Measurements from ENCODE around the gene PATL2. TPM values are rescaled to one million over a fixed set of nuclear protein-coding genes. Genes with fewer than 3 reads are reported as not detected.
"Not testable (repeated sequence)": the region's sequence is repeated elsewhere in the genome, so short reads cannot be mapped to it uniquely, and the experiment has no call there.

PATL2 gene
- total RNA-seq, 2 experiments from 2014 or later: 55.2 TPM

DNA sequence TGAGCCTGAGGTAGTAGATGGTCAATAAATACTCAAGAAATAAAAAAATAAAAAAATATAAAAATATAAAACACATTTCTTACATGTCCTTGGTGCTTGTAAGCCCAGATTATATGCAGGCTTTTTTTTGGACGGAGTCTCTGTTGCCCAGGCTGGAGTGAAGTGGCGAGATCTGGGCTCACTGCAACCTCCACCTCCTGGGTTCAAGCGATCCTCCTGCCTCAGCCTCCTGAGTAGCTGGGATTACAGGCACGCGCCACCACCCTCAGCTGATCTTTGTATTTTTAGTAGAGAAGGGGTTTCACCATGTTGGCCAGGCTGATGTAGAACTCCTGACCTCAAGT lies 17.1 kb upstream of the PATL2 start:
- ATAC-seq (ENCODE audit: low read depth); H3K9me3 Mint-ChIP-seq; DNase-seq; H3K27me3 Mint-ChIP-seq: not testable (repeated sequence)
- peaks cover 12% of the 10 kb centered on the region for H3K36me3 Mint-ChIP-seq
- peak overlapping the region; percentile 98 for H3K4me3 Mint-ChIP-seq
- POLR2A ChIA-PET: interaction anchor here (0.6 to 24.8 kb wide), 13 partner anchors 1 to 301 kb away, joined by 3 to 1864 read pairs (median 6); partner anchors contain the start of genes B2M, CTDSPL2, EIF3J and PATL2
- H3K4me1 Mint-ChIP-seq: peaks cover 61% of the 10 kb centered on the region
- H3K27ac Mint-ChIP-seq: peak overlapping the region; percentile 100

GRCh38 chr15:44727485-44728231 lies 16.5 kb upstream of the PATL2 start:
- POLR2A ChIA-PET: interaction anchor here (0.6 to 24.8 kb wide), 9 partner anchors 2 to 168 kb away, joined by 3 to 1864 read pairs (median 17); partner anchors contain the start of genes B2M, PATL2, SPG11 and TRIM69
- H3K4me1 Mint-ChIP-seq: peaks cover 61% of the 10 kb centered on the region
- peak overlapping the region; percentile 100 for H3K27ac Mint-ChIP-seq
- H3K36me3 Mint-ChIP-seq: peaks cover 12% of the 10 kb centered on the region
- ATAC-seq (ENCODE audit: low read depth): no peak
- no peaks in the 10 kb centered on the region for H3K9me3 Mint-ChIP-seq
- DNase-seq: no peak
- no peaks in the 10 kb centered on the region for H3K27me3 Mint-ChIP-seq
- H3K4me3 Mint-ChIP-seq: peak overlapping the region; percentile 98

DNA sequence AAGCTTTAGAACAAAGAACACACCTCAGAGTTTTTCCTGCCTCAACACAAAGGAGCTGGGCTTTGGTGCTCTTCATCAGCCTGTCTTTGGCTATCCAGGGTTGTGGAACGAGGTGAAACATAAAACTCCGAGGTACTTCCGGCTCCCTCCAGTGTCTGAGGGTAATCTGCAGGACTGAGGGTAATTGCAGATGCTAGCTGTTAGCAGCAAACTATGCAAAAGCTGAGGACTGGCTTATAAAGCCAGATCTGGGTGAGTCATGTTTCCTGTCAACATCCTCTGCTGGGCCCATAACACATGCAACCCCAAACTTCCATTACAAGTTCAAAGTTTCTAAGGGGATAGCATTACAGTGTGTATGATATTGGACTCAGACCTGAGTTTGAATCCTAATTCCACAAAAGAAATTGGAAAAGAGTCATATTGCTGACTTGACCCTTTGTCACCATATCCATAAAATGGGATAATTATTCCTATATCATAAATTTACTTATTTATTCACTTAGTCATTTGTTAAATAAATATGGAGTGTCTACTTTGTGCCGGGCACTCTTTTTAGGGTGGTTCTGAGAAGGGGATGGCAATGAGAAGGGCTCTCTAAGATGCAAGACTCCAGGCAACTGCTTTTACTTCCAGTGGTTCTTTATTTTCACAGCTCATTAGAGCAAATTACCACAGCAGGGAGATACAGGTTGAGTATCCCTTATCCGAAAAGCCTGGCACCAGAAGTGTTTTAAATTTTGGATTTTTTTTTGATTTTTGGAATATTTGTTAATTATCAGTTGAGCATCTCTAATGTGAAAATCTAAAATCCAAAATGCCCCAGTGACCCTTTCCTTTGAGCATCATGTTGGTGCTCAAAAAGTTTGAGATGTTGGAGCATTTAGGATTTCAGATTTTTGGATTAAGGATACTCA lies 15.7 kb upstream of the PATL2 start:
- POLR2A ChIA-PET: interaction anchor here (0.6 to 24.8 kb wide), 9 partner anchors 3 to 168 kb away, joined by 3 to 1864 read pairs (median 17); partner anchors contain the start of genes B2M, PATL2, SPG11 and TRIM69
- peaks cover 6% of the 10 kb centered on the region for H3K36me3 Mint-ChIP-seq
- ATAC-seq (ENCODE audit: low read depth) (peak; percentile 55), DNase-seq (peak; percentile 66)
- peak overlapping the region; percentile 100 for H3K27ac Mint-ChIP-seq
- H3K9me3 Mint-ChIP-seq: no peaks in the 10 kb centered on the region
- no peaks in the 10 kb centered on the region for H3K27me3 Mint-ChIP-seq
- peaks cover 55% of the 10 kb centered on the region for H3K4me1 Mint-ChIP-seq
- H3K4me3 Mint-ChIP-seq: peak overlapping the region; percentile 98

- Mint-ChIP-seq H3K9me3 (no peaks in the 10 kb centered on the region), H3K27ac (peak overlapping the region; percentile 100), H3K27me3 (no peaks in the 10 kb centered on the region), H3K4me1 (peaks cover 54% of the 10 kb centered on the region), H3K36me3 (peaks cover 5% of the 10 kb centered on the region), H3K4me3 (peak overlapping the region; percentile 83)
- ATAC-seq (ENCODE audit: low read depth) (no peak), DNase-seq (no peak)
- POLR2A ChIA-PET: interaction anchor here (0.8 to 24.8 kb wide), 8 partner anchors 3 to 61 kb away, joined by 3 to 1864 read pairs (median 28); partner anchors contain the start of genes B2M, PATL2, SPG11 and TRIM69
These were observed 15.0 kb upstream of the PATL2 start for GRCh38 chr15:44726136-44726535.

DNA sequence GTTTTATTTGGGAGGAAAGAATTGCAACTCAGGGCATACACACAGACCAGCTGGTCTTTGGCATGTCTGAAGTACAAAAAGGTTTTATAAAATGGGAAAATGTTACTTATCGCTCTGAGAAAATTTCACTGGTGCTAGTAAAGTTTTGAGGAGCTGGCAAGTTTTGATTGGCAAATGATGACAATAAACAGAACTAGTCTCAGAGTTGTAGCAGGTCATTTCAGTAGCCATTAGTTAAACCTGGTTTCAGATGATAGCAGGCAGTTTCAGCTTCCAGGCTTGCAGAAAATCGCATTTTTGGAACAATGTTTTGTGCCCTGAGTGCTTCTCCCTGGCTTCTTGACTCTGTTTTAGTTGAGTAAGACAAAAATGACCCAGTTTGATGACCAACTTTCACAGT lies 10.9 kb upstream of the PATL2 start:
- no peak for DNase-seq
- peaks cover 28% of the 10 kb centered on the region for H3K36me3 Mint-ChIP-seq
- H3K27ac Mint-ChIP-seq: peak overlapping the region; percentile 91
- POLR2A ChIA-PET: interaction anchor here (18.2 to 24.8 kb wide), 4 partner anchors 4 to 55 kb away, joined by 427 to 1864 read pairs (median 1549); partner anchors contain the start of genes B2M, PATL2, SPG11 and TRIM69
- ATAC-seq (ENCODE audit: low read depth): no peak
- no peaks in the 10 kb centered on the region for H3K9me3 Mint-ChIP-seq
- H3K4me3 Mint-ChIP-seq: no peak overlapping the region
- H3K27me3 Mint-ChIP-seq: no peaks in the 10 kb centered on the region
- peaks cover 67% of the 10 kb centered on the region for H3K4me1 Mint-ChIP-seq

- H3K9me3 Mint-ChIP-seq: no peaks in the 10 kb centered on the region
- ATAC-seq (ENCODE audit: low read depth) (peak; percentile 4), DNase-seq (no peak)
- peaks cover 71% of the 10 kb centered on the region for H3K4me1 Mint-ChIP-seq
- H3K36me3 Mint-ChIP-seq: peaks cover 42% of the 10 kb centered on the region
- POLR2A ChIA-PET: interaction anchor here (0.7 to 24.8 kb wide), 8 partner anchors 3 to 170 kb away, joined by 3 to 1864 read pairs (median 215); partner anchors contain the start of genes B2M, PATL2, SPG11 and TRIM69
- H3K4me3 Mint-ChIP-seq: peak overlapping the region; percentile 22
- H3K27ac Mint-ChIP-seq: peak overlapping the region; percentile 91
- H3K27me3 Mint-ChIP-seq: no peaks in the 10 kb centered on the region
These were observed 9.5 kb upstream of the PATL2 start for GRCh38 chr15:44720460-44721176.

DNA sequence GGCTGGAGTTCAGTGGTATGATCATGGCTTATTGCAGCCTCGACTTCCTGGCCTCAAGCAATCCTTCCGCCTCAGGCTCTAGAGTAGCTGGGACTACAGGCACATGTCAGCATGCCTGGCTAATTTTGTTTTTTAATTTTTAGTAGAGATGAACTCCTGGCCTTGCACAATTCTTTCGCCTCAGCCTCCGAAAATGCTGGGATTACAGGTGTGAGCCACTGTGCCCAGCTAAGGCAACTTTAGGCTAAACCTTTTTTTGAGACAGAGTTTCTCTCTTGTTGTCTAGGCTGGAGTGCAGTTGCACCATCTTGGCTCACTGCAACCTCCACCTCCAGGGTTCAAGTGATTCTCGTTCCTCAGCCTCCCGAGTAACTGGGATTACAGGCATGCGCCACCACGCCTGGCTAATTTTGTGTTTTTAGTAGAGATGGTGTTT lies 8.9 kb upstream of the PATL2 start:
- POLR2A ChIA-PET: interaction anchor here (0.7 to 24.8 kb wide), 6 partner anchors 2 to 169 kb away, joined by 3 to 1864 read pairs (median 830); partner anchors contain the start of genes B2M, PATL2, SPG11 and TRIM69
- Mint-ChIP-seq H3K27ac (peak overlapping the region; percentile 91), H3K4me1 (peaks cover 72% of the 10 kb centered on the region), H3K36me3 (peaks cover 48% of the 10 kb centered on the region)
- peak; percentile 51 for DNase-seq
- H3K9me3 Mint-ChIP-seq, H3K27me3 Mint-ChIP-seq, H3K4me3 Mint-ChIP-seq: not testable (repeated sequence)
- ATAC-seq (ENCODE audit: low read depth): peak; percentile 2

DNA sequence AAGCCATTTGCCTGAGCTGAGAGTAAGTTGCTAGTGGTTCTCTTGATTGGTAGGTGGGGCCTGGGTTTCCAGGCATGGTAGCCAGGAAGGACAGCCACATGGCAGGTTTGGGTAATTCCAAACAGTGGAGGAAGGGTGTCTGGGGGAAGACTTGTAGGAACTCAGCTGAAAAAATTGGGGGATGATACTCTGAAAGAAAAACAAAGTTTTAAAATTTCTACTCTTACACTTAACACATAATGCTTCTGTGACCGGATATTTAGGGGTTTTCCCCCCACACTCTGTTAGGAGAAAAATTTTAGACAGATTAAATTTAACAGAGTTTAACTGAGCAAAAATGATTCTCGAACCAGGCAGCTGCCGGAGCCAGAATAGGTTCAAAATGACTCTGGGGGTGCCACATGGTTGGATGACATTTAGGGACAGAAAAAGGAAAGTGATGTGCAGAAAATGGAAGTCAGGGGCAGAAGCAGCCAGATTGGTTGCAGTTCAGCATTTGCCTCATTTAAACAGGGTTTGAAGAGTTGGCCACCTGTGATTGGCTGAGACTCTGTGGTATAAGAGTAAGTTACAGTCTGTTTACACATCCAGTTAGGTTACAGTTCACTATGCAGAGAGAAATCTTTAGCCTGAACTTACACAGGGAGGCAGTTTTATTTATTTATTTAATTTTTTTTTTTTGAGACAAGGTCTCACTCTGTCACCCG lies 8.3 kb upstream of the PATL2 start:
- H3K36me3 Mint-ChIP-seq: peaks cover 53% of the 10 kb centered on the region
- peak; percentile 57 for ATAC-seq (ENCODE audit: low read depth)
- no peak for DNase-seq
- POLR2A ChIA-PET: interaction anchor here (0.7 to 24.8 kb wide), 7 partner anchors 2 to 183 kb away, joined by 3 to 1864 read pairs (median 427); partner anchors contain the start of genes B2M, EIF3J, PATL2 and SPG11
- no peaks in the 10 kb centered on the region for H3K9me3 Mint-ChIP-seq
- peak overlapping the region; percentile 91 for H3K27ac Mint-ChIP-seq
- H3K4me1 Mint-ChIP-seq: peaks cover 71% of the 10 kb centered on the region
- no peaks in the 10 kb centered on the region for H3K27me3 Mint-ChIP-seq
- H3K4me3 Mint-ChIP-seq: peak overlapping the region; percentile 65

GRCh38 chr15:44718927-44719292 lies 7.8 kb upstream of the PATL2 start:
- peak overlapping the region; percentile 91 for H3K27ac Mint-ChIP-seq
- peaks cover 58% of the 10 kb centered on the region for H3K36me3 Mint-ChIP-seq
- no peaks in the 10 kb centered on the region for H3K27me3 Mint-ChIP-seq
- peak overlapping the region; percentile 65 for H3K4me3 Mint-ChIP-seq
- ATAC-seq (ENCODE audit: low read depth) (no peak), DNase-seq (no peak)
- POLR2A ChIA-PET: interaction anchor here (0.8 to 24.8 kb wide), 5 partner anchors 1 to 182 kb away, joined by 4 to 1864 read pairs (median 1234); partner anchors contain the start of genes B2M, EIF3J, PATL2 and SPG11
- peaks cover 69% of the 10 kb centered on the region for H3K4me1 Mint-ChIP-seq
- H3K9me3 Mint-ChIP-seq: no peaks in the 10 kb centered on the region

GRCh38 chr15:44718180-44718926 lies 7.2 kb upstream of the PATL2 start:
- ATAC-seq (ENCODE audit: low read depth) (no peak), DNase-seq (no peak)
- Mint-ChIP-seq H3K27me3 (no peaks in the 10 kb centered on the region), H3K27ac (peak overlapping the region; percentile 91), H3K9me3 (no peaks in the 10 kb centered on the region), H3K4me3 (peak overlapping the region; percentile 92), H3K36me3 (peaks cover 63% of the 10 kb centered on the region), H3K4me1 (peaks cover 64% of the 10 kb centered on the region)
- POLR2A ChIA-PET: interaction anchor here (18.2 to 24.8 kb wide), 4 partner anchors 1 to 51 kb away, joined by 427 to 1864 read pairs (median 1549); partner anchors contain the start of genes B2M, PATL2, SPG11 and TRIM69

DNA sequence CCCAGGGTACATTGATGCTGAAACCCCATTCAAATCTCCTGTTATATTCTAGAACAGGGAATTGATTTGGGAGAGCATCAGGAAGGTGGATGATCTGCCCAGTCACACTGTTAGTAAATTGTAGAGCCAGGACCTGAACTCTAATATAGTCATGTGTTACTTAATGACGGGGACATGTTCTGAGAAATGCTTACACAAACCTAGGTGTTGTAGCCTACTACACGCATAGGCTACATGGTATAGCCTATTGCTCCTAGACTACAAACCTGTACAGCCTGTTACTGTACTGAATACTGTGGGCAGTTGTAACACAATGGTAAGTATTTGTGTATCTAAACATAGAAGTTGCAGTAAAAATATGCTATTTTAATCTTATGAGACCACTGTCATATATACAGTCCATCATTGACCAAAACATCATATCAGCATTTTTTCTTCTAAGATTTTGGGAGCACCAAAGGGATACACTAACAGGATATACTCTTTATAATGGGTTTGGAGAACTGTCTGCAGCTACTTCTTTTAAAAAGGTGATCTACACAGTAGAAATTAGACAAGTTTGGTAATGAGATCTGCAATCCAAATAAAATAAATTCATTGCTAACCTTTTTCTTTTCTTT lies 6.0 kb upstream of the PATL2 start:
- Mint-ChIP-seq H3K27ac (peak overlapping the region; percentile 93), H3K4me3 (peak overlapping the region; percentile 92), H3K27me3 (no peaks in the 10 kb centered on the region), H3K4me1 (peaks cover 65% of the 10 kb centered on the region), H3K36me3 (peaks cover 74% of the 10 kb centered on the region), H3K9me3 (no peaks in the 10 kb centered on the region)
- POLR2A ChIA-PET: interaction anchor here (18.2 to 24.8 kb wide), 3 partner anchors 12 to 50 kb away, joined by 427 to 1864 read pairs (median 1234); partner anchors contain the start of genes SPG11 and TRIM69
- ATAC-seq (ENCODE audit: low read depth) (no peak), DNase-seq (no peak)
